HEK293 (cell line): ENCODE measurements around the gene RAB3C.

Source experiments
- CTCF ChIA-PET: fragments of 350-600 bp; formaldehyde crosslinking; extraction: SDS; loops from one replicate; lab custom pipeline; 2021; ENCODE audit warnings: antibody characterized with exemption; lab: Yijun Ruan, JAX
- POLR2A ChIA-PET: fragments of 300-600 bp; formaldehyde crosslinking; extraction: SDS; loops from one replicate; lab custom pipeline; 2020; ENCODE audit warnings: antibody characterized with exemption, inconsistent platforms; lab: Yijun Ruan, JAX
- H3K27ac ChIP-seq: fragments of 200-500 bp; sonication (Bioruptor generic); 2 replicates; pipeline ENCODE4 v1.5.1; 2014; ENCODE audit warnings: low read depth, low read length, control low read depth, inconsistent platforms; ENCODE audit errors: extremely low read depth
- H3K36me3 ChIP-seq, 2 experiments: fragments of 200-500 bp in 1 of 2; sonication (Bioruptor generic) in 1 of 2; 1 replicate in 1 of 2; 2 replicates in 1 of 2; pipeline ENCODE4 v1.5.1; 2014 to 2017; ENCODE audit warnings: inconsistent platforms in 2 of 2, low read length in 2 of 2; ENCODE audit not compliant: control insufficient read depth in 2 of 2, insufficient read depth in 1 of 2
- H3K4me1 ChIP-seq: fragments of 200-500 bp; sonication (Bioruptor generic); 2 replicates; pipeline ENCODE4 v1.5.1; 2014; ENCODE audit warnings: mild to moderate bottlenecking, low read length, inconsistent platforms; ENCODE audit not compliant: control insufficient read depth, insufficient read depth
- H3K4me3 ChIP-seq: 2 replicates; pipeline ENCODE4 v1.5.1; 2011; ENCODE audit warnings: low read depth, mild to moderate bottlenecking, control low read depth, low read length, moderate library complexity
- H3K9me3 ChIP-seq: fragments of 200-500 bp; sonication (Bioruptor generic); 2 replicates; pipeline ENCODE4 v1.5.1; 2014; ENCODE audit warnings: low read depth, low read length, inconsistent platforms; ENCODE audit not compliant: control insufficient read depth, insufficient read depth
- BCL11A ChIP-seq: fragments of 450-650 bp; formaldehyde crosslinking; IDR thresholded peaks from 2 replicates; pipeline ENCODE4 v1.5.1; 2016; ENCODE audit warnings: low read depth, missing biosample characterization, missing genetic modification characterization
- BCL6B ChIP-seq: fragments of 450-650 bp; formaldehyde crosslinking; IDR thresholded peaks from 2 replicates; pipeline ENCODE4 v1.5.1; 2017; ENCODE audit warnings: missing biosample characterization, missing genetic modification characterization
- IKZF3 ChIP-seq: fragments of 450-650 bp; IDR thresholded peaks from 2 replicates; pipeline ENCODE4 v1.5.0; 2018; ENCODE audit warnings: missing biosample characterization, mild to moderate bottlenecking, missing genetic modification characterization, moderate library complexity
- KLF10 ChIP-seq: fragments of 450-650 bp; IDR thresholded peaks from 2 replicates; pipeline ENCODE4 v1.5.1; 2018; ENCODE audit warnings: missing biosample characterization, mild to moderate bottlenecking, missing genetic modification characterization
- ZBTB10 ChIP-seq: fragments of 450-650 bp; formaldehyde crosslinking; IDR thresholded peaks from 2 replicates; pipeline ENCODE4 v1.5.1; 2016; ENCODE audit warnings: missing biosample characterization, missing genetic modification characterization
- ZBTB8A ChIP-seq: fragments of 450-650 bp; formaldehyde crosslinking; IDR thresholded peaks from 2 replicates; pipeline ENCODE4 v1.5.1; 2016; ENCODE audit warnings: missing biosample characterization, missing genetic modification characterization
- ZNF133 ChIP-seq: fragments of 450-650 bp; formaldehyde crosslinking; IDR thresholded peaks from 2 replicates; pipeline ENCODE4 v1.5.1; 2016; ENCODE audit warnings: missing biosample characterization, missing genetic modification characterization
- ZNF211 ChIP-seq: fragments of 450-650 bp; formaldehyde crosslinking; IDR thresholded peaks from 2 replicates; pipeline ENCODE4 v1.5.1; 2016; ENCODE audit warnings: low read depth, missing biosample characterization, missing genetic modification characterization
- ZNF214 ChIP-seq: fragments of 450-650 bp; formaldehyde crosslinking; IDR thresholded peaks from 2 replicates; pipeline ENCODE4 v1.5.1; 2017; ENCODE audit warnings: missing biosample characterization, mild to moderate bottlenecking, missing genetic modification characterization, borderline replicate concordance
- ZNF302 ChIP-seq: fragments of 450-650 bp; formaldehyde crosslinking; IDR thresholded peaks from 2 replicates; pipeline ENCODE4 v1.5.1; 2016; ENCODE audit warnings: missing biosample characterization, missing genetic modification characterization, low read depth
- ZNF391 ChIP-seq: fragments of 450-650 bp; formaldehyde crosslinking; IDR thresholded peaks from 2 replicates; pipeline ENCODE4 v1.5.1; 2016; ENCODE audit warnings: low read depth, missing biosample characterization, missing genetic modification characterization, borderline replicate concordance
- ZNF544 ChIP-seq: fragments of 450-650 bp; formaldehyde crosslinking; IDR thresholded peaks from 2 replicates; pipeline ENCODE4 v1.5.0; 2017; ENCODE audit warnings: missing biosample characterization, missing genetic modification characterization
- ZNF555 ChIP-seq: fragments of 450-650 bp; formaldehyde crosslinking; conservative IDR thresholded peaks from 2 replicates; pipeline ENCODE4 v1.5.1; 2017; ENCODE audit warnings: missing biosample characterization, mild to moderate bottlenecking, missing genetic modification characterization, inconsistent platforms
- ZNF580 ChIP-seq: fragments of 450-650 bp; formaldehyde crosslinking; IDR thresholded peaks from 2 replicates; pipeline ENCODE4 v1.5.1; 2016; ENCODE audit warnings: missing biosample characterization, missing genetic modification characterization
- ZNF596 ChIP-seq: fragments of 450-650 bp; IDR thresholded peaks from 2 replicates; pipeline ENCODE4 v1.5.0; 2018; ENCODE audit warnings: missing biosample characterization, mild to moderate bottlenecking, missing genetic modification characterization, moderate library complexity
- ZNF664 ChIP-seq: fragments of 450-650 bp; formaldehyde crosslinking; IDR thresholded peaks from 2 replicates; pipeline ENCODE4 v1.5.1; 2016; ENCODE audit warnings: missing biosample characterization, missing genetic modification characterization
- ZNF692 ChIP-seq: fragments of 450-650 bp; formaldehyde crosslinking; IDR thresholded peaks from 2 replicates; pipeline ENCODE4 v1.5.1; 2016; ENCODE audit warnings: missing biosample characterization, missing genetic modification characterization
- ZNF830 ChIP-seq: fragments of 450-650 bp; IDR thresholded peaks from 2 replicates; pipeline ENCODE4 v1.5.0; 2018; ENCODE audit warnings: missing biosample characterization, missing genetic modification characterization, low read depth, mild to moderate bottlenecking, moderate library complexity
- ZXDB ChIP-seq: fragments of 450-650 bp; formaldehyde crosslinking; IDR thresholded peaks from 2 replicates; pipeline ENCODE4 v1.5.1; 2016; ENCODE audit warnings: missing biosample characterization, missing genetic modification characterization

The RAB3C gene

GRCh38 chr5:58887311-58887710 is 304.4 kb downstream of the RAB3C start:
- no peak overlapping the region for H3K4me3 ChIP-seq
- ChIA-PET CTCF (interaction anchor here (0.6 to 4.2 kb wide), 39 partner anchors 8 to 1273 kb away, joined by 3 to 43 read pairs (median 4); no protein-coding TSS in a partner anchor), POLR2A (no interaction called here)
- TF ChIP-seq ZNF214 (no peak), BCL11A (tag by site-specific recombination) (no peak), ZNF830 (tag by site-specific recombination) (no peak), ZNF555 (no peak), ZNF391 (tag by site-specific recombination) (no peak), ZBTB10 (tag by site-specific recombination) (no peak), BCL6B (tag by site-specific recombination) (no peak), ZNF692 (tag by site-specific recombination) (no peak), ZNF664 (tag by site-specific recombination) (no peak)
- no peaks in the 10 kb centered on the region for H3K36me3 ChIP-seq
- no peaks in the 10 kb centered on the region; the same call in 1 of the 2 replicates for H3K4me1 ChIP-seq
- no peaks in the 10 kb centered on the region for H3K9me3 ChIP-seq
- H3K27ac ChIP-seq, result no peak overlapping the region

- H3K27ac ChIP-seq, result no peak overlapping the region
- H3K4me3 ChIP-seq, result no peak overlapping the region
- H3K36me3 ChIP-seq, result no peaks in the 10 kb centered on the region
- H3K9me3 ChIP-seq, result no peaks in the 10 kb centered on the region
- ChIA-PET CTCF (interaction anchor here (0.7 to 4.2 kb wide), 16 partner anchors 8 to 1128 kb away, joined by 3 to 43 read pairs (median 4); no protein-coding TSS in a partner anchor), POLR2A (no interaction called here)
- H3K4me1 ChIP-seq, result no peaks in the 10 kb centered on the region; the same call in 1 of the 2 replicates
- TF ChIP-seq ZBTB8A (tag by site-specific recombination) (no peak), ZNF580 (no peak), ZNF596 (no peak), ZXDB (tag by site-specific recombination) (no peak), IKZF3 (no peak), ZNF544 (tag by site-specific recombination) (no peak), ZNF302 (no peak), KLF10 (no peak), ZNF211 (tag by site-specific recombination) (no peak), ZNF133 (tag by site-specific recombination) (no peak)
Measured at GRCh38 chr5:58887721-58888409, 305.0 kb downstream of the RAB3C start.
